Measurements from ENCODE around the gene PCED1B. TPM values are rescaled to one million over a fixed set of nuclear protein-coding genes. Genes with fewer than 3 reads are reported as not detected.
"Not testable (repeated sequence)": the region's sequence is repeated elsewhere in the genome, so short reads cannot be mapped to it uniquely, and the experiment has no call there.

Gene PCED1B
- total and polyA plus RNA-seq, 8 donors = 0.60 to 8.1 (median 1.3) TPM

DNA sequence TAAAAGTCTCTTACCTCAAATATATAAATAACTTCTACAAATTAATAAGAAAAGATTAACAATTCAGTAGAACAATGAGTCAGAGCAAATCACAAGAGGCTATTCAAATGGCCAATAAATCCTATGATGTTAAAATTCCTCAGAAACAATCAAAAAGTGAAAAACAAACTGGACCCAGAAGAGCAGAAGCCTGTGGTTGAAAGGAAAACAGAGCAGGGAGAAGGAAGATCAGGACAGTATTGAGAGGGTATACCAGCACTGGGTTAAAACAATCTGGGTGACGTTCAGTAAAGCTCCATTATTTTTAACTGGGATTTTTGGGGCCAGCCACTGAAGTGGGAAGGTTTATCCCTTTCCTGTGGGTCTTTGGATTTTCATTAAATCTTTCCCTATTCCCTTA, 39.7 kb upstream of the PCED1B start:
- TF ChIP-seq CTCF (IDR thresholded peaks at IDR 0.05) = no peak

GRCh38 chr12:47041327-47041726, 38.1 kb upstream of the PCED1B start:
- no peak for TF ChIP-seq CTCF (IDR thresholded peaks at IDR 0.05)
- no peaks in the 10 kb centered on the region for H3K4me1 ChIP-seq
- no peaks in the 10 kb centered on the region for H3K9me3 ChIP-seq
- DNase-seq = no peak
- H3K27ac ChIP-seq = no peak overlapping the region
- H3K4me3 ChIP-seq = no peak overlapping the region
- ATAC-seq = no peak
- no peaks in the 10 kb centered on the region for H3K27me3 ChIP-seq
- H3K36me3 ChIP-seq = no peaks in the 10 kb centered on the region
- intact Hi-C loops (cut with DNase I) = no loop called here

More for the DNA sequence above, 39.7 kb upstream of the PCED1B start:
- Histone ChIP-seq H3K36me3 (no peaks in the 10 kb centered on the region), H3K4me3 (no peak overlapping the region), H3K9me3 (no peaks in the 10 kb centered on the region), H3K27ac (no peak overlapping the region), H3K4me1 (no peaks in the 10 kb centered on the region), H3K27me3 (no peaks in the 10 kb centered on the region)
- DNase-seq (no peak), ATAC-seq (no peak)
- intact Hi-C loops (cut with DNase I) = loop anchor here in 1 of 2 donors (10.0 kb wide), 2 partner anchors 265 to 355 kb away; no protein-coding TSS in a partner anchor

- intact Hi-C loops (cut with DNase I) = no loop called here
- no peak for TF ChIP-seq CTCF (IDR thresholded peaks at IDR 0.05)
- no peak for ATAC-seq
These were observed 30.9 kb upstream of the PCED1B start for GRCh38 chr12:47048541-47048940.

DNA sequence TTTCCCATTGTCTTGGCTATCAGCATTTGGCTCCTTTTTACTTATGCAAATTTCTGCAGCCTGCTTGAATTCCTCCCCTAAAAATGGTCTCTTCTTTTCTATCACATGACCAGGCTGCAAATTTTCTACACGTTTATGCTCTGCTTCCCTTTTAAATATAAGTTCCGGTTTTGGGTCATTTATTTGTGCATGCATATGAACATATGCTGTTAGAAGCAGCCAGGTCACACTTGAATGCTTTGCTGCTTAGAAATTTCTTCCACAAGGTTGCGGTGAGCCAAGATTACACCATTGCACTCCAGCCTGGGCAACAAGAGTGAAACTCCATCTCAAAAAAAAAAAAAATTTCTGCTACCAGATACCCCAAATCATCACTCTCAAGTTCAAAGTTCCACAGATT, 28.1 kb upstream of the PCED1B start:
- DNase-seq; H3K27me3 ChIP-seq; ATAC-seq; intact Hi-C loops (cut with DNase I); H3K36me3 ChIP-seq; H3K4me1 ChIP-seq; H3K4me3 ChIP-seq; H3K27ac ChIP-seq: not testable (repeated sequence)
- H3K9me3 ChIP-seq = peaks cover 0 to 16% of the 10 kb centered on the region in 2 donors

More at GRCh38 chr12:47048541-47048940, 30.9 kb upstream of the PCED1B start:
- Histone ChIP-seq H3K36me3 (no peaks in the 10 kb centered on the region), H3K4me3 (no peak overlapping the region), H3K4me1 (no peaks in the 10 kb centered on the region), H3K27me3 (no peaks in the 10 kb centered on the region), H3K9me3 (peaks cover 0 to 16% of the 10 kb centered on the region in 2 donors), H3K27ac (no peak overlapping the region)
- DNase-seq = no peak

DNA sequence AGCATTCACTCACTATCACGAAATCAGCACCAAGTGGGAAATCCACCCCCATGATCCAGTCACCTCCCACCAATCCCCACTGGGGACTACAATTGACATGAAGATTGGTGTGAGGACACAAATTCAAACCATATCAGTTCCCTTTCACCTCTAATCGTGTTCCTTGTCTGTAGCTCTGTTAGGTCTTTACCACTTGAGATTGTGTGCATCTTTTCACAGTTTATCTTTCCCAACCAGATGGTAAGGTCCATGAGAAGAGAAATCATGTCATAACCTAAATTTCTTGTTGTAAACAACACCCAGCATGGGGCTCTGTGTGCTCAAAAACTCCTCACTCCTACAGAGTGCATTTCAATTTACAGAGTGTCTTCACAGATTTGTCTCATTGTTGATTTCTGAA, 27.1 kb upstream of the PCED1B start:
- Histone ChIP-seq H3K9me3 (peaks cover 0 to 16% of the 10 kb centered on the region in 2 donors), H3K4me1 (no peaks in the 10 kb centered on the region), H3K4me3 (no peak overlapping the region), H3K36me3 (no peaks in the 10 kb centered on the region), H3K27ac (no peak overlapping the region), H3K27me3 (no peaks in the 10 kb centered on the region)
- no peak for ATAC-seq
- intact Hi-C loops (cut with DNase I) = no loop called here
- TF ChIP-seq CTCF (IDR thresholded peaks at IDR 0.05) = no peak
- DNase-seq = no peak

DNA sequence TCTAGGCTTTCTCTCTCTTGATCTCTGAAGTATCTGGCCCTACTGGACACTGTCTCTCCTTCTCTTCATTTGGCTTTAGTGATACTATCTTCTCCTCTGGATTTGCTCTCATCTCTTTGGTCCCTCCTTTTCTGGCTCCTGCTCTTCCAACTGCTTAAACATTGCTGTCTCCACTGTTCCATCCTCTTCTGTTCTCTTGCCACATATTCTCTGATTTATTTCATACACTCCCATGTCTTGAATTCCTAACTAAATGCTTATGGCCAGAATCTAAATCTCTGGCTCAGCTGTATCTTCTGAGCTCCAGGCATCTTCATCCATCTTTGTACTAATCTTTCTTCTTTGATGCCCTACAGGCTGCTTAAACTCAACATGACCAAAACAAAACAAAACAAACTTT, 25.5 kb upstream of the PCED1B start:
- Histone ChIP-seq H3K27ac (no peak overlapping the region), H3K4me3 (no peak overlapping the region), H3K27me3 (no peaks in the 10 kb centered on the region), H3K9me3 (peaks cover 0 to 16% of the 10 kb centered on the region in 2 donors), H3K36me3 (no peaks in the 10 kb centered on the region), H3K4me1 (no peaks in the 10 kb centered on the region)
- no peak for TF ChIP-seq CTCF (IDR thresholded peaks at IDR 0.05)
- intact Hi-C loops (cut with DNase I) = no loop called here
- ATAC-seq (no peak), DNase-seq (no peak)
